ENCODE results near the gene ELP5.

The ELP5 gene

DNA sequence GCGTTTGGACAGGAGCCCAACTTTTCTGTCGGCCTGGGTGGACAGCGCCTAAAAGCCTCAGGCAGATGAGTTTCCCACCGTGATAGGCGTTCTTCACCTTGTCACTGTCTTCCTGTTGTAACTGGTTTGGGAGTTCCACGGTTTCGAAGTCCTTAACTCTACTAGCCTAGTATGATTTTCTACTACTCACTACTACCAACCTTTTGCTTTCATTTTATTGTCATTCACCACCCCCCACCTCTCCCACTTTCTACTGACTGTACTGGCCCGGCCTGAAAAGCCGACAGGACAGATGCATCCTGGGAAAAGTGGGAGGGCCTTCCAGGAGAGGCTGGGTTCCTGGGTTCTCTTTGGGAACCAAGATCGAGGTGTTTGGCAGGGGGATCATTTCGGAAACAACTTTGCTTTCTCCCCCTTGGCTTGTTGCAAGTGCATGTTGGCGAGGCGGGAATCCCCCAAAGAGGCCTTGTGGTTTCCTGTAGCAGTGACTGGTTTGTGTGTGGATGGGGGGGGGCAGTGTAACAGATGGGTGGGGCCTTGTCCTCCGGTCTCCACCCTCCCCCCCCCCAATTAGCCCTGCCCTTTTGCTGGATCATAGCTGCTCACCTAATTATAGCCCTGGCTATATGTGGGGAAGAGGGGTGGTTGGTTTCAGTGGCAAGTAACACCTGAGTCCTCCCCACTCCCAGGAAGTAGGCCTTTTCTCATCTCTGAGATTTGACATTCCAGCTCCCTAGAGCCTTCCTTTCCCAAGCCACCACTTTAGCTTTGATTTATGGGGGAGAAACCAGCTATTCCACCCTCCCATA is 56.8 kb downstream of the ELP5 start:
- in situ Hi-C loops (cut with MboI; ENCODE audit: low sequenced_read_pairs): no loop called here

Measured in HL-60/S4 treated with retinoic acid at 250 ng/mL for 4 days and 3 days (cell line).